Esophagus squamous epithelium (tissue), 4 donors: ENCODE data around the gene SLC25A11.

Experiments used
- POLR2A ChIP-seq, 4 donors: fragments of 450-650 bp; IDR thresholded peaks; one replicate each; pipeline ENCODE4 v1.6.1; 2017; ENCODE audit warnings: antibody characterized with exemption in 4 of 4, mild to moderate bottlenecking in 4 of 4, moderate library complexity in 3 of 4
- TF ChIP-seq, protein P1 (sequence below), 6 experiments: fragments of 450-650 bp in 4 of 6; fragments of 200-600 bp in 2 of 6; sonication (generic) in 2 of 6; IDR thresholded peaks; one replicate each; pipeline ENCODE4 v1.5.1; 2016 to 2019; ENCODE audit warnings: antibody characterized with exemption in 6 of 6, mild to moderate bottlenecking in 4 of 6, moderate library complexity in 4 of 6

DNA sequence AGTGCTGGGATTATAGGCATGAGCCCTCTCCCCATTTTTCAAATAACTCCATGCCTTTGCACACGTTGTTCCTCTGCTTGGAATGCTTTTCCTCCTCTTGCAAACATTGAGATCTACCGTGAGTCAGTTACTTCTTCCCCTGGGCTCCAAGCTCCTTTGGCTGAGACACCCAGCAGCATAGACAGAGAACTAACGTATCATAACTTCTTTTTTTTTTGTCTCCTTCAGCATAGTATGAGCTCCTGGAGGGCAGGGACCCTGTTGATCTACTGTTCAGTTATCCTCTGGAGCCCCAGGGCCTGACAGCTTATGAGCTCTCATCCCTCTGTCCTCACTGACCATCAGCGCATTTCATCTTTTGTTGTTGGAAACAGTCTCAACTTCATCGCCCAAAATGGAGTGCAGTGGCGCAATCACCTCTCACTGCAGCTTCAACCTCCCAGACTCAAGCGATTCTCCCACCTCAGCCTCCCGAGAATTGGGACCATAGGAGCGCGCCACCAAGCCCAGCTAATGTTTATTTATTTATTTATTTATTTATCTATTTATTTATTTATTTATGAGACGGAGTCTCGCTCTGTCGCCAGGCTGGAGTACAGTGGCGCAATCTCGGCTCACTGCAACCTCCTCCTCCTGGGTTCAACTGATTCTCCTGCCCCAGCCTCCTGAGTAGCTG is 25.6 kb upstream of the SLC25A11 start:
- TF ChIP-seq, protein P1, sequence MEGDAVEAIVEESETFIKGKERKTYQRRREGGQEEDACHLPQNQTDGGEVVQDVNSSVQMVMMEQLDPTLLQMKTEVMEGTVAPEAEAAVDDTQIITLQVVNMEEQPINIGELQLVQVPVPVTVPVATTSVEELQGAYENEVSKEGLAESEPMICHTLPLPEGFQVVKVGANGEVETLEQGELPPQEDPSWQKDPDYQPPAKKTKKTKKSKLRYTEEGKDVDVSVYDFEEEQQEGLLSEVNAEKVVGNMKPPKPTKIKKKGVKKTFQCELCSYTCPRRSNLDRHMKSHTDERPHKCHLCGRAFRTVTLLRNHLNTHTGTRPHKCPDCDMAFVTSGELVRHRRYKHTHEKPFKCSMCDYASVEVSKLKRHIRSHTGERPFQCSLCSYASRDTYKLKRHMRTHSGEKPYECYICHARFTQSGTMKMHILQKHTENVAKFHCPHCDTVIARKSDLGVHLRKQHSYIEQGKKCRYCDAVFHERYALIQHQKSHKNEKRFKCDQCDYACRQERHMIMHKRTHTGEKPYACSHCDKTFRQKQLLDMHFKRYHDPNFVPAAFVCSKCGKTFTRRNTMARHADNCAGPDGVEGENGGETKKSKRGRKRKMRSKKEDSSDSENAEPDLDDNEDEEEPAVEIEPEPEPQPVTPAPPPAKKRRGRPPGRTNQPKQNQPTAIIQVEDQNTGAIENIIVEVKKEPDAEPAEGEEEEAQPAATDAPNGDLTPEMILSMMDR (IDR thresholded peaks at IDR 0.05) = no peak
- TF ChIP-seq POLR2A (IDR thresholded peaks at IDR 0.05) = no peak
